Urothelium cell line (cell line): Measurements from ENCODE around the gene ZNF416.

Experiments
- DNase-seq: peaks from one replicate; pipeline ENCODE4 v3.0.0; 2011; ENCODE audit warnings: low spot score, mixed read lengths
- FAIRE-seq: peaks from 2 replicates; lab custom pipeline; 2011; peaks lifted over from hg19 to GRCh38; lab: Jason Lieb, UNC

Gene ZNF416

DNA sequence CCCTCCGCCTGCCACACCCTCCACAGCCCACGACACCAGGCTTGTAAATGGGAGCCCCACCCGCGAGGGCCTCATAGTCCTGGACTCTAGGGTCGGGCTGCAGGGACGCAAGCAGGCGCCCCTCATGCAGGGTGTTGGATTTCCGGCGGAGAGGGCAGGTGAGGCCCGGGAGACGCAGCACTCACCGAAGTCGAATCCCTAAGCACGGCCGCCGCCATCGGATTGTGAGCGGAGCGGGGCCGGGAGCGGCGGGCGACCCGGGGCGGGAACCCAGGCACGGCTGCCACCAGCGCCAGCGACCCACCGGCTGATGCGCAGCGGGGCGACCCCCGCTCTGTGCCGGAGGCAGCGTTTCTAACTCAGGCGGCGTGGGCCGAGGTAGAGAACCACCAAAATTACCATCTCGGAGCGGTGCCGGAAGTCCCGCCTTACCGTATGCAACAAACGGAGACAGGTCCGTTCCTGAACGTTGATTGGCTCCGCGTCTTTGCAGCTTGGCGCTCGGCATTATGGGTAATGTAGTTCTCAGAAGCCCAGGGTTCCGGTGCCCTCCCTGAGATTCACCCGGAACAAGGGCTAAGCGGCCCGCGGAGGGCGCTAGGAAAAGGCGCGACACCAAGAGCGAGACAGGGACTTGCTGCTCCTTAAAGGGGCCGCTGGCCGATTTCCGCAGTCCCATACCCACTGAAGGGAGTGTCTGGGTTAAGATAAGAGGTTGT, at the start of gene ZNF416:
Gene ZNF416, minus strand, starts transcription at position 425 of the 719 bp plus-strand sequence. Its CDS starts 207 bp downstream, at position 218.
- DNase-seq (peak; percentile 98), FAIRE-seq (peak; percentile 95)

GRCh38 chr19:57623091-57623490, 44.4 kb upstream of the ZNF416 start:
- no peak for FAIRE-seq
- no peak for DNase-seq

GRCh38 chr19:57620673-57621348, 42.1 kb upstream of the ZNF416 start:
- FAIRE-seq (no peak), DNase-seq (no peak)

GRCh38 chr19:57615346-57615745, 36.6 kb upstream of the ZNF416 start:
- DNase-seq = no peak
- no peak for FAIRE-seq

- no peak for FAIRE-seq
- DNase-seq = peak; percentile 94
Measured at GRCh38 chr19:57613941-57614743, 35.4 kb upstream of the ZNF416 start, which contains the start of gene ZNF134. Gene ZNF134, plus strand, starts transcription at chr19:57614242. Its CDS starts 5,227 bp downstream, at chr19:57619469.

DNA sequence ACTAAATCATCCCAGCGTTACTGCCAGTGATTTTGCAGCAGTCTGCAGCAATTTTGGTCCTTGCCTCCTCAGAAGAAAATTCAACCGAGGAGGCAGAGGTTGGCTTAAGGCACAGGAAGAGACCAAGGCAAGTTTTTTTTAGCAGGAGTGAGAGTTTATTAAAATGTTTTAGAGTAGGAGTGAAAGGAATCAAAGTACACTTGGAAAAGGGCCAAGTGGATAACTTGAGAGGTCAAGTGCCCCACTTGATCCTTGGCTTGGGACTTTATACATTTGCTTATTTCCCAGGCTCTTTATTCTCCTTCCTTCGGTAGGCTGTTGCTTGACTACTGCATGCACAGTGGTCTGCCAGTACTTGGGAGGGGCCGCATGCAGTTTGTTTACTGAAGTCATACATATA, 32.4 kb upstream of the ZNF416 start:
- FAIRE-seq = no peak

DNA sequence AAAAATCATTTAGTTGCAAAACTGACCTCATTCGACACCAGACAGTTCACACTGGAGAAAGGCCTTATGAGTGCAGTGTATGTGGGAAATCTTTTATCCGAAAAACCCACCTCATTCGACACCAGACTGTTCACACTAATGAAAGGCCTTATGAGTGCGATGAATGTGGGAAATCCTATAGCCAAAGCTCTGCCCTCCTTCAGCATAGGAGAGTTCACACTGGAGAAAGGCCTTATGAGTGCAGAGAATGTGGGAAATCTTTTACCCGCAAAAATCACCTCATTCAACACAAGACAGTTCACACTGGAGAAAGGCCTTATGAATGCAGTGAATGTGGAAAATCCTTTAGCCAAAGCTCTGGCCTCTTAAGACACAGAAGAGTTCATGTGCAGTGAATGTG, 28.2 kb upstream of the ZNF416 start:
- no peak for FAIRE-seq

More for the DNA sequence above, 32.4 kb upstream of the ZNF416 start:
- no peak for DNase-seq

DNA sequence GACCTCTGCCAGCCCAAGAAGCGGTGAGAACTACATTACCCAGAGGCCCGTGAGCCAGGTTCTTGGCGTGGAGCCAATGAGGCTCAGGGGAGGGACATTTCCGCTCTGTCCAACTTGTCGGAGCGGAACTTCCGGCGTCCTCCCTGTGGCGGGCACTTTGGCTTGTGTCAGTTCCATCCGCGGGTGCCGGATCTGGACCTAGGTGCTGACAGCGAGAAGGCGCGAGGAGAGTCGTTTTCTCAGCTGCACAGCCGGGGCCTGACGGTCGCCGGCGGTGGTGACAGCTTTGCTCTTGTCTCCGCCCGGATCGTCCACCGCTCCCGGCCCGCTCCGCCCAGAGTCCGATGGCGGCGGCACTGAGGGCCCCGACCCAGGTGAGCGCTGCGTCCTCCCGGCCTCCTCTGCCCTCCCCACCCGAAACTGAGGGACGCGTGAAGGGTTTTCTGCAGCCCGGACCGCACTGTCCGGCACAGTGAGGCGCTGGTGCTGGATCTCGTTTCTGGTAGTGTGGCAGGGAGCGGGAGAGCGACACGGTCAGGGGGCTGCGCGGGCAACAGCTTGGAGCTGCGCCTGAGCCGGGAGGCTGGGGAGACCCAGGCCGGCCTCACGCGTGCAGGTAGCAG, 21.2 kb upstream of the ZNF416 start, which contains the start of gene ZNF530:
Gene ZNF530, plus strand, starts transcription at position 125 of the 623 bp plus-strand sequence. CDS start 4,461 bp downstream, outside the sequence.
- peak; percentile 77 for FAIRE-seq
- peak; percentile 92 for DNase-seq

More for the DNA sequence above, 28.2 kb upstream of the ZNF416 start:
- no peak for DNase-seq

DNA sequence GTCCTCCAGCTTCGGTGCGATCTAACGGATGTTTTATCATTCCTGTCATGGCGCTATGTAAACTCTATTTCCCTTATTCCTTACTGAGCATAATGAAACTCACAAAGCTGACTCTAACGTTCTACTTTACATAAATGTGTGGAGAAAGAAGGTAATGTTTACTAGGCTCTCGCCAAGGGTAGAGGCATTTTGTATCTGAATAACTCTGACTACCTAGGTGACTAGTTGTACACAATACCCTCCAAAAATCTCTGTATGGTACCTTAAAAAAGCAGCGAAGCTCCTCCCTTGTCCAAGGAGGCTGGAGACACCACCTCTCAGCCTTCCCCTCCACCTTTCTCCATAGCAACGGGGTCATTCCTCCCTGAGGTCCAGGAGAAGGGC, 20.7 kb upstream of the ZNF416 start:
- FAIRE-seq = no peak
- no peak for DNase-seq

DNA sequence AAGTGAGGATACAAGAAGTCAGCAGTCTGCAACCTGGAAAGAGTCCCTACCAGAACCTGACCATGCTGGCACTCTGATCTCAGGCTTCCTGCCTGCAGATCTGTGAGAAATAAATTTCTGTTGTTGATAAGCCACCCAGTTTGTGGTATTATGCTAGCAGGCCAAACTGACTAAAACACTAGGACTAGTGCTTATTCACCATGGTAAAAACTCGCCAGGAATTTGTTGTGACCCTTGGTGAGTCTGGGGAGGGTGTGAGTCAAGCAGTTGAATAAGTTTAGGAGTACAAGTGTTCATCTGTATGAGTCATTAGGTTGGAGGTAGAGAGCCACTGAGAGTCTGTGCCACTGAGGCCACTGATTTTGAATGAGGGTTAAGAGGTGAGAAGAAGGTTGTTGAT, 8.8 kb upstream of the ZNF416 start:
- peak; percentile 37 for FAIRE-seq

GRCh38 chr19:57583521-57584416, 5.1 kb upstream of the ZNF416 start, which contains the start of gene ZIK1:
Gene ZIK1, plus strand, starts transcription at chr19:57584145. Its CDS starts 212 bp downstream, at chr19:57584357.
- FAIRE-seq (no peak), DNase-seq (peak; percentile 89)

More for the DNA sequence above, 8.8 kb upstream of the ZNF416 start:
- DNase-seq = peak; percentile 41

- FAIRE-seq (no peak), DNase-seq (no peak)
Measured at GRCh38 chr19:57583104-57583520, 4.4 kb upstream of the ZNF416 start.

GRCh38 chr19:57576661-57577060, 2.0 kb downstream of the ZNF416 start:
- DNase-seq (no peak), FAIRE-seq (no peak)

DNA sequence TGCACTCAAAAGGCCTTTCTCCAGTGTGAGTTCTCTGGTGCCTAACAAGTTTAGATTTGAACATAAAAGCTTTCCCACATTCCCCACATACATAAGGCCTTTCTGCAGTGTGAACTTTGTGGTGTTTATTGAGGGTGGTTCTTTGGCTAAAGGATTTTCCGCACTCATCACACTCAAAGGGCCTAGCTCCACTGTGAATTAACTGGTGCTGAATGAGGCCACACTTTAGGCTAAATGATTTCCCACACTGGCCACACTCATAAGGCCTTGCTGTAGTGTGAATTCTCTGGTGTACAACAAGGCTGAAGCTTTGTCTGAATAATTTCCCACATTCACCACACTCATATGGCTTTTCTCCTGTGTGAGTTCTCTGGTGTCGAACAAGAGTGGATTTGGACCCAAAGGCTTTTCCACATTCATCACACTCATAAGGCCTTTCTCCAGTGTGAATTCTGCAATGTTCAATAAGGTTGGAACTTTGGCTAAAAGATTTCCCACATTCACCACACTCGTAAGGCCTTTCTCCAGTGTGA, 6.2 kb downstream of the ZNF416 start:
- FAIRE-seq = no peak
- DNase-seq = no peak

DNA sequence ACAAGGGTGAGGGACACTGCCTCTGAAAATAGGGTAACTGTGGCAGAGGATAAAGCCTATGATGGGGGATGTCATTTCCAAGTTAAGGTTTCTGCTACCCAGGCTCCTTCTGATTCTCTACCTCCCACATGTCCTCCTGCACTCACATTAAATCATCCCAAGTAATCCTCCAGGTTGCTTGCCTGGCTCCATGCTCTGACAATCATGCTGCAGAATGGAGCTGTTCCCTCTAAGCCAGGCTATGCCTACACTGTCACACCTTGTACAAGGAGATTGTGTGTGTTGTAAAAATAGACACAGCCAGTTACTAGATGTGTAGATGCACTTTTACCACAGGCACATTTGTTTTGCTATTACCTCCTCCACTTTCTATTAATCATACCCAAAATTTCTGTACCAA, 8.0 kb downstream of the ZNF416 start:
- no peak for FAIRE-seq
- no peak for DNase-seq

DNA sequence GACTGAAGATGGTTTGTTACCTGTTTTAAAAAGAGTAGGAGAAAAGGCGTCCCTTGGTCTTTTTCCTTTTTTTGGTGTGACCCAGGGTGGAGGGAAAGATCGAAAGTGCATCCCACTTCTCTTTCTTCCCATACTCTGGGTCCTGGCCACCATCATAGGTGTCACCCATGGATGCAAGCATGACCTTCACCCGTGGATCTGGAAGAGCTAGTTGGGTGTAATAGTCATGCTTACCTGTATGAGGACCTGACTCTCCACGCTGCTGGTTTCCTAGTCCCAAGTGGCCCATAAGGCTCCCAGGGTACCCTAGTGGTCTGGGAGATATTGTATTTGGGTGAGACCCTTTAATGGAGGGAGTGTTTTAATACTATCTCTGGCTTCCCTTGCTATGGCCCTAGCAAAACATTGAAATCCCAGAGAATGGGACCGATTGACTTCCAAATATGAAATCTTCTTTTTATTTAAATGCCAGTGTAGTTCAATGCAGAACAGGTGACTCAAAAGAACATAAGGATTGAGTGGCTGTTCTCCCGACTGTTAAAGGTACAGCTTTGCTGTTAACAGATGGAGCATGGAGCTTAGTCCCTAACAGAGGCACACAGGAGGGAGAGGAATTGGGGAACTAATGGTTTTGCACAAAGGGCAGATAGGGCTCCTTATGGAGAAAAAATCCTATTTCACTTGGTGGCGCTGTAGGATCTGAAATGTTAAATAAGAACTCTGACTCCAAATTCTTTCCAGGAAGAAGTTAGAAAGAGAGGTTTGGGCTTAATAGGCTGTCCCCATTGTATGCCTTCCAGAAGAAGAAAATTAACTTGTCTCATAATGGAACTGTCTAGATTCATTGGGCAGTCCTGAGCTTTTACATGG, 12.1 kb downstream of the ZNF416 start:
- FAIRE-seq (no peak), DNase-seq (no peak)

- DNase-seq (no peak), FAIRE-seq (no peak)
Measured at GRCh38 chr19:57563547-57563946, 15.2 kb downstream of the ZNF416 start.

GRCh38 chr19:57560049-57560491, 18.6 kb downstream of the ZNF416 start:
- no peak for FAIRE-seq
- DNase-seq = peak; percentile 62
